Memory B cell (primary cell): ENCODE data around the gene IFT27.

Experiments used
- ATAC-seq: fragments of 150-1000 bp; cut with Tn5 transposase; 2 replicates; pipeline ENCODE4 v1.10.0; 2021; ENCODE audit warnings: low read depth, mild to moderate bottlenecking, moderate library complexity
- DNase-seq, 2 donors: peaks; one replicate each; pipeline ENCODE4 v3.0.0; 2022; ENCODE audit warnings: low spot score in 2 of 2
- H3K27ac Mint-ChIP-seq: one replicate; pipeline ENCODE4 v1.8.0; 2022; ENCODE audit warnings: mild to moderate bottlenecking, moderate library complexity, mixed read lengths
- H3K27me3 Mint-ChIP-seq: one replicate; pipeline ENCODE4 v1.8.0; 2022; ENCODE audit warnings: mixed read lengths
- H3K36me3 Mint-ChIP-seq: one replicate; pipeline ENCODE4 v1.8.0; 2022; ENCODE audit warnings: mild to moderate bottlenecking, mixed read lengths
- H3K4me1 Mint-ChIP-seq: one replicate; pipeline ENCODE4 v1.8.0; 2022; ENCODE audit warnings: mixed read lengths
- H3K4me3 Mint-ChIP-seq: one replicate; pipeline ENCODE4 v1.8.0; 2022; ENCODE audit warnings: mild to moderate bottlenecking, moderate library complexity, mixed read lengths
- H3K9me3 Mint-ChIP-seq: one replicate; pipeline ENCODE4 v1.8.0; 2022; ENCODE audit warnings: mixed read lengths

The IFT27 gene

DNA sequence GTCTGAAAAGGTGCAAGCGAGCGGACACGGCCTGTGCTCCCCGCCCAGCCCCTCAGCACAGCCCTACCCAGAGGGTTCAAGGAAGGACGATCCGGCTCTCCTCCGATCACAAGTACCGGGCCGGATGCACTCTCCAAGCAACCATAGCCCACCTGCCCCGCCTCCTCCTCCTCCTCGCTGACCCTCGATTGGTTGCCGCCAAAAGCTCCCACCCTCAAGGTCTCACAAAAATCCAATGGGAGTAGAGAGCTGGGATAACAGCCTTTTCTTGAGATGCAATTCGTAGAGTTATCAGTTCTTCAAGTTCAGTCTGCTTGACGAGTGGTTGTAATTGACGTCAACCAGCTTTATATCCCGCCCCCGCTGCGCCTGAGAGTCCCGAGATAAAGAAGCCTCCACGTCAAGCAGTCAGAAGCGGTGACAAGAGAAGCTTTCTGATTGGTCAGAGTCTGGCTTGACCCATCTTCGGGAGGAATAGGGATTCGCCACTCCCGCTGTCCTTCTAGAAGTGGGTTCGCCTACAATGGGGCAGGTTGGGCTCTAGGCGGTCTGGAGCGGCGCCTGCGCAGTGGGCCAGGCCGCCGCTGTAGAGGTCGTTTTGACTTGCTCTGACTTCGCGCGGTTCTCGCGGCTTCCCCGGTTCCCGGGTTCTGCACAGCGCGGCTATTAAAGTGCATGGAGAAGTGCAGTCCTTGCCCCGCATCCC, at the start of gene IFT27:
IFT27 (minus strand) TSS at position 156 of the 706 bp plus-strand sequence. CDS start 412 bp downstream, outside the sequence.
- DNase-seq (peak; percentile 73 to 94), ATAC-seq (peak; percentile 85)
- H3K27me3 Mint-ChIP-seq: no peaks in the 10 kb centered on the region
- H3K4me1 Mint-ChIP-seq: peaks cover 7% of the 10 kb centered on the region
- H3K27ac Mint-ChIP-seq: peak within 1 kb of the TSS; percentile 99
- no peaks in the 10 kb centered on the region for H3K9me3 Mint-ChIP-seq
- H3K36me3 Mint-ChIP-seq: peaks cover 9% of the 10 kb centered on the region
- H3K4me3 Mint-ChIP-seq: peak within 1 kb of the TSS; percentile 95

DNA sequence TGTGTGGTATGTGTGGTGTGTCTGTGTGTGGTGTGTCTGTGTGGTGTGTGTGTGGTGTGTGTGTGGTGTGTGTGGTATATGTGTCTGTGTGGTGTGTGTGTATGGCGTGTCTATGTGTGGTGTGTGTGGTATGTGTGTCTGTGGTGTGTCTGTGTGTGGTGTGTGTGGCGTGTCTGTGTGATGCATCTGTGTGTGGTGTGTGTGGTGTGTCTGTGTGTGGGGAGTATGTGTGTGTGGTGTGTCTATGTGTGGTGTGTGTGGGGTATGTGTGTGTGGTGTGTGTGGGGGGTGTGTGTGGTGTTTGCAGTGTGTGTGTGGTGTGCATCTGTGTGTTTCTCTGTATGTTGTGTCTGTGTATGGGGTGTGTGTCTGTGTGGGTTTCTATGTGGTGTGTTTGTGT, 48.7 kb upstream of the IFT27 start:
- H3K27me3 Mint-ChIP-seq: peaks cover 31% of the 10 kb centered on the region
- no peaks in the 10 kb centered on the region for H3K4me1 Mint-ChIP-seq
- no peak overlapping the region for H3K4me3 Mint-ChIP-seq
- no peaks in the 10 kb centered on the region for H3K9me3 Mint-ChIP-seq
- H3K27ac Mint-ChIP-seq: no peak overlapping the region
- no peak for ATAC-seq
- H3K36me3 Mint-ChIP-seq: no peaks in the 10 kb centered on the region
- DNase-seq: no peak

- H3K27me3 Mint-ChIP-seq: peaks cover 31% of the 10 kb centered on the region
- no peak overlapping the region for H3K4me3 Mint-ChIP-seq
- H3K9me3 Mint-ChIP-seq: no peaks in the 10 kb centered on the region
- no peaks in the 10 kb centered on the region for H3K36me3 Mint-ChIP-seq
- ATAC-seq: no peak
- no peaks in the 10 kb centered on the region for H3K4me1 Mint-ChIP-seq
- no peak for DNase-seq
- no peak overlapping the region for H3K27ac Mint-ChIP-seq
Measured at GRCh38 chr22:36823186-36823839, 47.4 kb upstream of the IFT27 start.

DNA sequence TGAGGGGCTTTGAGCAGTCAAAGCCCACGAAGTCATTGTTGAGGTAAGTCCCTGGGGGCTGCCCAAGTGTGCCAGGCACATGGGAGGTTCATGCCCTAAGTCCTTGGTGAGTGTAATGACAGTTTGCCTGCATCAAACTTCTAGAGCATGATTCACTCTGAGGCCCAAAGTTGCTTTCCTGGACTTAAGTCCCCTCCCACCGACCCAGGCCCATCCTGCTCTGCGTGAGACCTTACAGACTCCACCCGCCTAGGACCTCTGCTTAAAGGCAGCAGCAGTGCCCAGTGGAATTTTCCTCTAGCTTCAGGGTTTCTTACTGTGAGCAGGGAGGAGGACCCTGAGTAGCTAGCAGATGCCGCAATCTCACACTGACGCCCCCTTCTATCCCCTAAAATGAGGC, 46.7 kb upstream of the IFT27 start:
- ATAC-seq (no peak), DNase-seq (no peak)
- H3K4me3 Mint-ChIP-seq: no peak overlapping the region
- no peaks in the 10 kb centered on the region for H3K36me3 Mint-ChIP-seq
- H3K27ac Mint-ChIP-seq: no peak overlapping the region
- peaks cover 32% of the 10 kb centered on the region for H3K27me3 Mint-ChIP-seq
- peaks cover 2% of the 10 kb centered on the region for H3K4me1 Mint-ChIP-seq
- H3K9me3 Mint-ChIP-seq: no peaks in the 10 kb centered on the region

- no peaks in the 10 kb centered on the region for H3K9me3 Mint-ChIP-seq
- peaks cover 5% of the 10 kb centered on the region for H3K4me1 Mint-ChIP-seq
- H3K36me3 Mint-ChIP-seq: no peaks in the 10 kb centered on the region
- no peak for ATAC-seq
- no peak for DNase-seq
- no peak overlapping the region for H3K4me3 Mint-ChIP-seq
- peaks cover 33% of the 10 kb centered on the region for H3K27me3 Mint-ChIP-seq
- no peak overlapping the region for H3K27ac Mint-ChIP-seq
Measured at GRCh38 chr22:36819112-36819511, 43.2 kb upstream of the IFT27 start.

- no peak overlapping the region for H3K27ac Mint-ChIP-seq
- H3K9me3 Mint-ChIP-seq: no peaks in the 10 kb centered on the region
- H3K27me3 Mint-ChIP-seq: peaks cover 34% of the 10 kb centered on the region
- peaks cover 5% of the 10 kb centered on the region for H3K4me1 Mint-ChIP-seq
- no peaks in the 10 kb centered on the region for H3K36me3 Mint-ChIP-seq
- no peak for DNase-seq
- H3K4me3 Mint-ChIP-seq: no peak overlapping the region
- ATAC-seq: no peak
Measured at GRCh38 chr22:36818010-36818642, 42.2 kb upstream of the IFT27 start.

- Mint-ChIP-seq H3K27ac (no peak overlapping the region), H3K36me3 (no peaks in the 10 kb centered on the region), H3K4me3 (no peak overlapping the region), H3K9me3 (no peaks in the 10 kb centered on the region), H3K27me3 (peaks cover 39% of the 10 kb centered on the region), H3K4me1 (peaks cover 5% of the 10 kb centered on the region)
- ATAC-seq (no peak), DNase-seq (no peak)
Measured at GRCh38 chr22:36817525-36817848, 41.6 kb upstream of the IFT27 start.

GRCh38 chr22:36816636-36817524, 41.0 kb upstream of the IFT27 start, which contains the start of gene PVALB:
TSS of gene PVALB (minus strand) at chr22:36817035. CDS start at chr22:36817005, 30 bp downstream.
- no peaks in the 10 kb centered on the region for H3K9me3 Mint-ChIP-seq
- DNase-seq: no peak
- no peak for ATAC-seq
- no peak within 1 kb of the TSS for H3K4me3 Mint-ChIP-seq
- peaks cover 39% of the 10 kb centered on the region for H3K27me3 Mint-ChIP-seq
- H3K36me3 Mint-ChIP-seq: no peaks in the 10 kb centered on the region
- peaks cover 5% of the 10 kb centered on the region for H3K4me1 Mint-ChIP-seq
- H3K27ac Mint-ChIP-seq: no peak within 1 kb of the TSS

DNA sequence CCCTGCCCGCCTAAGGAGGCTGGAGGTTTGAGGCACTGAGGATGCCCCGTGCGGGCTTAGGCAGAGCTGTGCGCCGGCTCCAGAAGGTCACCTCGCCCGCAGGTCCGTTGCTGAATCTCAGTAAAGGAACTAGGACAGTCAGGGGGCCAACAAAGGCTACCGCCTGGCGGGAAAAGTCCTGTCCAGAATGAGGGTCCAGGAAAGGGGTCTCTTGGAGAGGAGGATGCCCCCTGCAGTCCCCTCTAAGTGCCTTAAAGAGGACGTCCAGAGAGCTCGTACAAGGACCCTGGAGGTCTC, 40.4 kb upstream of the IFT27 start:
- Mint-ChIP-seq H3K4me3 (no peak overlapping the region), H3K9me3 (no peaks in the 10 kb centered on the region), H3K4me1 (peaks cover 5% of the 10 kb centered on the region), H3K27me3 (peaks cover 39% of the 10 kb centered on the region), H3K27ac (no peak overlapping the region), H3K36me3 (no peaks in the 10 kb centered on the region)
- DNase-seq: no peak
- ATAC-seq: no peak

GRCh38 chr22:36815558-36816338, 39.8 kb upstream of the IFT27 start:
- Mint-ChIP-seq H3K4me3 (no peak overlapping the region), H3K27me3 (peaks cover 39% of the 10 kb centered on the region), H3K36me3 (no peaks in the 10 kb centered on the region), H3K27ac (no peak overlapping the region), H3K4me1 (peaks cover 5% of the 10 kb centered on the region), H3K9me3 (no peaks in the 10 kb centered on the region)
- ATAC-seq (no peak), DNase-seq (no peak)

- Mint-ChIP-seq H3K36me3 (no peaks in the 10 kb centered on the region), H3K4me1 (peaks cover 5% of the 10 kb centered on the region), H3K9me3 (no peaks in the 10 kb centered on the region), H3K4me3 (no peak overlapping the region), H3K27me3 (peaks cover 33% of the 10 kb centered on the region), H3K27ac (no peak overlapping the region)
- ATAC-seq: no peak
- DNase-seq: no peak
Measured at GRCh38 chr22:36814801-36815200, 38.9 kb upstream of the IFT27 start.

DNA sequence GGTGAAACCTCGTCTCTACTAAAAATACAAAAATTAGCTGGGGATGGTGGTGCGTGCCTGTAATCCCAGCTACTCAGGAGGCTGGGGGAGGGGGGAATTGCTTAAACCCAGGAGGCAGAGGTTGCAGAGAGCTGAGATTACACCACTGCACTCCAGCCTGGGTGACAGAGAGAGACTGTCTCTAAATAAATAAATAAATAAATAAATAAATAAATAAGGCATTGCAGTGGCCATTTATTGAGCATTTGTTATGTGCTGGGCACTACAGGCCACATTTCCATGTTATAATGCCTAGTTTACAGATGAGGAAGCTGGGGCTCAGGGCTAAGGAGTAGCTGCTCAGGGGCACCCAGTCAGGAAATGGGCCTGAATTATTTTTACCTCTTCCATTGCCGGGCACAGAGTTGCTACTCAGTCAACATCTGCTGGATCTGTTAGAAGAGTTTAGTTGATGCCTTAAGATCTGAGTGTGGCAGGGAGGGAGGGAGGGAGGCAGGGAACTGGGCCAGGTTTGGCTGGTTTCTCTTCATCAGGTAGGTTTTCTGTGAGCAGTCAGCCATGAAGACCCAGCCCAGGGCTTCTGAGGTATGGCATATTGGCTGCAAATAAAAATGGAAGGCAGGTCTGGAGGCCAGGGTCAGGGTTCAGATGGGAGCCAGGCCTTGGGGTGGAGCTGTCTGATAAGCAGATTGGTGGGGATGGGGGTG, 35.3 kb upstream of the IFT27 start:
- DNase-seq (no peak), ATAC-seq (no peak)
- no peak overlapping the region for H3K27ac Mint-ChIP-seq
- H3K36me3 Mint-ChIP-seq: no peaks in the 10 kb centered on the region
- no peaks in the 10 kb centered on the region for H3K9me3 Mint-ChIP-seq
- H3K4me1 Mint-ChIP-seq: no peaks in the 10 kb centered on the region
- peaks cover 22% of the 10 kb centered on the region for H3K27me3 Mint-ChIP-seq
- H3K4me3 Mint-ChIP-seq: no peak overlapping the region

DNA sequence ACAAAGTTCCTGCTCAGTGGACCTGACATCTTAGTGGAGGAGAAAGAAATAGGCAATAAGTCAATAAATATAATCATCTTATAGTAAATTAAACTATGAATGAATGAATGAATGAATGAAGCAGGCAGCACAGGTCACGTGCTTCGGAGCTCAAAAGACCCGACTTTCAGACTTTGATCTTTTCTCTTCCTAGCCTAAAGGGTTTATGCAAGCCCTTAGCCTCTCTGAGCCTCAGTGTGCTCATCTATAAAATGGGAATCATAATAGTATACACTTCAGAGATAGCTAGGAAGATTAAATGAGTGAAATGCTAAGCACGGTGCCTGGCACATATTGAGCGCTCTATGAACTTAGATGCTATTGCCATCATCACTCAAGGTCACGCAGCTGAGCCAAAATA, 33.4 kb upstream of the IFT27 start:
- no peak for DNase-seq
- no peak overlapping the region for H3K4me3 Mint-ChIP-seq
- no peaks in the 10 kb centered on the region for H3K4me1 Mint-ChIP-seq
- H3K27me3 Mint-ChIP-seq: peaks cover 18% of the 10 kb centered on the region
- H3K9me3 Mint-ChIP-seq: no peaks in the 10 kb centered on the region
- no peaks in the 10 kb centered on the region for H3K36me3 Mint-ChIP-seq
- no peak overlapping the region for H3K27ac Mint-ChIP-seq
- no peak for ATAC-seq
